NCI-H524 treated with DMSO at 0.1 percent for 48 hours (cell line): ENCODE data around the gene SUDS3.

Experiments used
- DNase-seq: peaks from one replicate; lab custom pipeline; 2025; lab: John Stamatoyannopoulos, UW

Gene SUDS3

DNA sequence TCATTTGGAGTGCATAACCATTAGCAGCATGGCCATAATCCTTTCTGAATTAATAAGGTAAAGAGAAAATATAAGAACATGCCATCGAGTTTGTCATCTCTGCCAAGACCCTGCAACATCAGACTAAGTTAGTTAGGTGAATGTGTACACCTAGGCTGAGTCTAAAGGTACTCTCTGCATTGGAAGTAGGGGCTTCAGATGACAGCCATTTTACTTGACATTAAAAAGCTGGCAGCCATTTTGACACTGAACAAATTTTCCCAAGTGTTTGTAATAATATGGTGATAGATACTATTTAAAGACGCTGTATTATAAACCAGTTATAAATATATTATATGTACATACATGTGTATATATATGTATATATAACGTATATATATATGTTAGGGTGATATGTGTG is 79.0 kb downstream of the SUDS3 start:
- no peak for DNase-seq

GRCh38 chr12:118456741-118457140 is 80.4 kb downstream of the SUDS3 start:
- no peak for DNase-seq

- no peak for DNase-seq
These were observed 82.8 kb downstream of the SUDS3 start for GRCh38 chr12:118459110-118459509.

GRCh38 chr12:118463677-118464076 is 87.3 kb downstream of the SUDS3 start:
- no peak for DNase-seq

GRCh38 chr12:118465706-118466105 is 89.4 kb downstream of the SUDS3 start:
- no peak for DNase-seq
